GM19324 (cell line): ENCODE measurements around the gene KCNA10.

ENCODE experiments used
- ATAC-seq: cut with Tn5 transposase; IDR thresholded peaks from one replicate; pipeline ENCODE4 v1.9.1; 2021; ENCODE audit warnings: mild to moderate bottlenecking, moderate library complexity; ENCODE audit not compliant: unreplicated experiment, low FRiP score

Gene KCNA10

DNA sequence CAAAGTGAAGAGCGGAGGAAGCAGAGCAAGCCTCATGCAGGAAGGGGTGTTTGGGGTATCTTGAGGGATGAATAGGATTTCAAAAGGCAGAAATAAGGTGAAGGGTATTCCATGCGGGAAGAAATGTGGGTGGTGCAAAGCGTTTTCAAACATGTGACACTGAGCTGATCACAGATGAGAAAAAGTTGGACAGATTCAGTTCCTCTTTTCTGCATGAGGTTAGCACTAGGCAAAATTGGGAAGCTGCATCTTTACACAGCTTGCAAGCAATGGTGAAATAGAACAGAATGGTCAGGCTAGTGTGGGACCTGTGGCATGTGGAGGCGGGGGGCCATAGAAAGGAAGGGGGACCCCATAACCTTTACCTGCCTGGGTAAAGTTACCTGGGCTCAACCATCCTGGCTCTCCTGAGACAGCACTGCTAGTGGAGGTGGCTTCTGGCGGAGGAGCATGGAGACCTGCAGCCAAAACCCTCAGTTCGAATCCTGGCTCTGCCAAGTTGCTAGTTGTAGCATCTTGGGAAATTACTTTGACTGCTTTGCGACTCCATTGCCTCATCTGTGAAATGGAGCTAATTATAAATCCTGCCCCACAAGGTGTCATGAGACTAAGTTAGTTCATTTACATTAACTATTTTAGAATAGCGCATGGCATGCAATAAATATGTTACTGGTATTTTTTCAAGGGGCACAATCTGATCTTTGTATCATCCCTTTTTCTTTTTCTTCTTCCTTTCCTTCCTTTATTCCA lies 16.4 kb downstream of the KCNA10 start:
- no peak for ATAC-seq

DNA sequence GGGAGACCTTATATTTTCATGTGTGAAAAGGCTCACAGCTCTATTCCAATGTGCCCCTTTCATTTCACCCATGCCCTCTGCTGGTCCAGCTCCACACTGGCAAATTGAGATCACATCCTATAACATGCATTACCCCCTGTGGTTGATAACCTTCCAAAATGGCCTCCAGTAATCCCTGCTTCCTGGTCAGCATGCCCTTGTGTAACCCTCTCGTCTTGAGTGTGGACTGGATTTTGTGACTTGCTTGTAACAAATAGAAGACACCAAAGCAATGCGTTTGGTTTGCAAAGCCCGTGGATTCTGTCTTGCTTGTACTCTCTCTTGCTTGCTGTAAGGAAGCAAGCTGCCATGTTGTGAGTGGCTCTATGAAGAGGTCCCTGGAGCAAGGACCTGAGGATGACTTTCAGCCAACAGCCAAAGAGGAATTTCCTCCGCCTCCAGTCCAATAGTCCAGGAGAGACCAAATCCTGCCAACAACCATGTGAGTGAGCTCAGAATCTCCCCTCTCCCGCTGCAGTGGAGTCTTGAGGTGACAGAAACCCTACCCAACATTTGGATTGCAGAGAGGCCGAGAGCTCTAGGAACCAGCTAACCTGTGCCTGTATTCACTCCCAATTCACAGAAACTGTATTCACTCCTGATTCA lies 17.4 kb downstream of the KCNA10 start:
- ATAC-seq: no peak

DNA sequence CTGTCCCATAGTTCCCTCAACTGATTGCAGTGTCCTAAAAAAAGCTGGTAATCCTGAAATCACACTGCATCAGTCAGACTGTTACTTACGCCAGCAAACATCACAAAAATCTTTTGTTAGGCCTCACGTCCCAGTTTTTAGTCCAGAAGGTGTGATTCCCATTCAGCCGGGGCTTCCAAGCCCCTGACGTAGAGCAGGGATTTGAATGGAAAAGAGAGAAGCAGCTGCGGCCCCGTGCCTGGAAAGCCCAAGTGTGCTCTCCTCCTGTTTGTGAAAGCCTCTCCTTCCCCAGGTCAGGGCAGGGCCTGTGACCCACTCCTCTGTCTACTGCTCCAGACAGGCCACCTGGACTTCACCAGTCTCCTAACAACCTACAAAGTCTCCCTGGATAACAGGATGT lies 20.7 kb downstream of the KCNA10 start:
- no peak for ATAC-seq

DNA sequence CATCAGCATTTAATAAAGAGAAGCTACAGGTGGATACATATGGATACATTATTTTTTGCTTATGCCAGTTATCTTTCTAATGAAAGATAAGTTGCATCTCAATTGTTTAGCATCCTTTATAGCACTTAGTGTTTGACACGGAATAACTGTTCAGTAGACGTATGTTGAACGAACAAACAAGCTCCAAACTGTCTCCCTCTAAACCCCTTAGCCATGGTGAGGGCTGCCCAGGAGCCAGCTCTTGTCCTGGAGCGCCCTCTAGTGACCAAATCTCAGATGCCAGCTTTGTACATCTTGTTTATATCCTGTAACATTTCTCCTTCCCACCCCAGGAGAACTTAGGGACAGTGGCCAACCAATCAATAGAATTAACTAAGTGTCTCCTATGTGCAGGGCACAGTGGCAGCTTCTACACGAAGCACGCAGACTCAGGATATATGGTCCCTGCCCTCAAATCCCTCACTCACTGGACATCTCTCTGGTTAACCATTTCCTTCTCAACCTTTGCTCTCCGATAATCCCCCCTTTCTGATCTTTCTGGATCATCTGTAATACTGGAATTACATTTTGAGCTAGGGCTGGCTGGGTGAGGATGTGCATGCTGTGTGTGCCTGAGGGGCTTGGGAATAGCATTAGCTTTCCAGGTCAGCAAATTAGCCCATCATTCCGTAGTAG lies 22.9 kb downstream of the KCNA10 start:
- ATAC-seq: no peak

GRCh38 chr1:110494522-110495406 lies 24.2 kb downstream of the KCNA10 start:
- ATAC-seq: no peak

- no peak for ATAC-seq
These were observed 24.9 kb downstream of the KCNA10 start for GRCh38 chr1:110494036-110494435.

DNA sequence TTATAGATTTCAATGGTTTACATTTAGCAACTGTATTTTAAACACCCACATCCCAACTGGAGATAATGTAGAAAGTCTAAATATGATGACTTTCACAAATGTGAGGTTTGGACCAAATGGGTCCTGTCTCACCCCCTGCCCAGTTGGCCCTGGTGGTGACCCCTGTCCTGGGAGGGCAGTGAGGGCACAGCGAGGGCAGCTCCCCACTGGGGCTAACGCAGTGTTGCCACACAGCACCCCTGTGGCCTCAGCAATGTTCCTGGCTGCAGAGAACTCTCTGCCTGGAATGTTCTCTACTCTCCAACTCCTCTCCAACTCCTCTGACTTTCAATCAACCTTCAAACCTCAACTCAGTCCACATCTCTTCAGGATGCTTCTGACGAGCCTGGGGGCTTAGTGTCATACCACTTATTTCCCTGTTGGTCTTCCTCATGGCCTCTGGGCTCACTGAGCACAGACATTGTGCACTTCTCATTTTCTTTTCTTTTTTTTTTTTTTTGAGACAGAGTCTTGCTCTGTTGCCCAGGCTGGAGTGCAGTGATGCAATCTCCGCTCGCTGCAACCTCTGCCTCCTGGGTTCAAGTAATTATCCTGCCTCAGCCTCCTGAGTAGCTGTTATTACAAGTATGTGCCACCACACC lies 25.8 kb downstream of the KCNA10 start:
- ATAC-seq: no peak

DNA sequence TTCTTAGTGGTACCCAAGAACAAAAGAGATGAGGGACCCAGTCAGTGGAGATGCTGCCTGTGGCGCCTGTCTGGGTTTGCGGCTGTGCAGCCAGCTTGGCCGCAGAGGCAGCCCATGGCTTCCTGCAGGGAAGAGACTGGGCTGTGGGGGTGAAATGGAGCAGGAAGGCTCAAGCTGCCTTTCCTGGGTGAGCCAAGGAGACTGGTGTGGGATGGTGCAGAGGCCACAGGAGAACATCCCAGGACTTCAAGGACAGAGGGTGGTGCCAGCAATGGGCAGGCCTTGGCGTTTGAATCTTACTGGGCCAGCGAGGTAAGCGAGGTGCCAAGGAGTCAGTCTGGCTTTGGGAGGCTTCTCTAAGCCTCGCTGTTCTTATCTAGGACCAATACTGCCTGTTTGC lies 26.4 kb downstream of the KCNA10 start:
- ATAC-seq: no peak

DNA sequence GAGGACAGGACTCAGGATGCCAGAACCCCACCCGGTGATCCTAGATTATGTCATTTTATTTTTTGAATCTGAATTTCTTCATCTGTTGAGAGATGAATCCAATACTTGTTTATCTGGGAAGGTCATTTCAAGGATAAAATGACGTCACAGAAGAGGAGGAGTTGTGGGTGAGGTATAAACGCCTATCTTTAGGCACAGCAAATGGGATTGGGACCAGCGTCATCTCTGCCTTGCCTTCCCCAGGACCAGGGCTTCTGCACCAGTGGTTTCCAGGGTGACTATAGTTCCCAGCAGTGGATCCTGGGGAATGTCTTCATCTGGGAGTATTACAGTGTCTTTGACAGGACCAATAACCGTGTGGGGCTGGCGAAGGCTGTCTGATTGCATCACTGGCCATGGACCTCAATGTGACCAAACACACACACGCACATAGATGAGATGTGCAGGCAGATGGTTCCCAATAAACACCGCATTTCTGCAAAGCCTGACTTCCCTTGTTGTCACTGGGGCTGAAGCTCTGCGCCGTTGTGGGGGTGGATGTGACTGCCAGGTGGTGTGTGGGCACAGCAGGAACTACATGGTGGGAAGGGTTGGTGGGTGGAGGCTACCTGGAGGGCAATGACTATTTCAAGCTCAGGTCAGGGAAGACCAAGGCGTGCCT lies 28.1 kb downstream of the KCNA10 start:
- no peak for ATAC-seq

GRCh38 chr1:110489973-110490542 lies 28.9 kb downstream of the KCNA10 start:
- ATAC-seq: no peak

DNA sequence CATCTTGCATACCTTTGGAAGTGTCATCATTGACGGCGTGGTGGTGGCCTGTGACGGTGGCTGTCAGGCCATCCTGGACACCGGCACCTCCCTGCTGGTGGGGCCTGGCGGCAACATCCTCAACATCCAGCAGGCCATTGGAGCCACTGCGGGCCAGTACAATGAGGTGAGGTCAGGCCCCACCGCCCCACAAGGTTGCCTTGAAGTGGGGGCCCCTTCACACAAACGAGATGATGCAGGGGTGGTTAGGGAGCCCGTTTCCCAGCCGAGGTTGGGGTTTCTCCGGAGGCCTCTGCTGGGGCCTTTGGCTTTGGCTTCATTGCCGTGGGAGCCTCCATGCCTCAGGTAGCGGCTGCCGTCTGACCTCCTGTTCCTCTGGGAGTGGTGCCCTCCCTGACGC lies 29.6 kb downstream of the KCNA10 start:
- no peak for ATAC-seq

GRCh38 chr1:110488867-110489266 lies 30.1 kb downstream of the KCNA10 start:
- no peak for ATAC-seq

- no peak for ATAC-seq
These were observed 30.8 kb downstream of the KCNA10 start for GRCh38 chr1:110488161-110488560.

DNA sequence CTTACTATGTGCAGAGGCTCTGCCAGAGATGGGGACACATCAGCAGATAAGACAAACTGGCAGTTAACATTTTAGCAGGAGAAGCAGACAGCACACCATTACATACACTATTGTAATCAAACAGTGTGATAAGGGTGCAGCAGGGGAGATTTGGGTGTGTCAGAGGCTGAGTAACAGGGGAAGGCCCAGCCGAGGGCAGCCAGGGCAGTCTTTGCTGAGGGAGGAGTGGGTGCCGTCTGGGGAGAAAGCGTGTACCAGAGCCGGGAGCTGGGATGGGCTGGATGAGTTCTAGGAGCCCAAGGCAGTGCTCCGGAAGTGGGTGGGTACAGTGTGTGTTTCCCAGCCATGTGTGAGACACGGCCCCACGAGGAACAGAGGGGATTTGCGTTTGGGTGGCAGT lies 31.2 kb downstream of the KCNA10 start:
- ATAC-seq: no peak

GRCh38 chr1:110485725-110486124 lies 33.2 kb downstream of the KCNA10 start:
- ATAC-seq: no peak

GRCh38 chr1:110484801-110485200 lies 34.2 kb downstream of the KCNA10 start:
- ATAC-seq: no peak

GRCh38 chr1:110483308-110483685 lies 35.7 kb downstream of the KCNA10 start:
- no peak for ATAC-seq

GRCh38 chr1:110482662-110483307 lies 36.2 kb downstream of the KCNA10 start:
- no peak for ATAC-seq
